ENCODE measurements around the gene LENG8. TPM values are rescaled to one million over a fixed set of nuclear protein-coding genes. Genes with fewer than 3 reads are reported as not detected.

Gene LENG8
- total and polyA plus RNA-seq, 2 of the 8 experiments (the other 6 are each of a cell fraction or from before 2014, with no cell fraction given) = 62.2 to 108 TPM

DNA sequence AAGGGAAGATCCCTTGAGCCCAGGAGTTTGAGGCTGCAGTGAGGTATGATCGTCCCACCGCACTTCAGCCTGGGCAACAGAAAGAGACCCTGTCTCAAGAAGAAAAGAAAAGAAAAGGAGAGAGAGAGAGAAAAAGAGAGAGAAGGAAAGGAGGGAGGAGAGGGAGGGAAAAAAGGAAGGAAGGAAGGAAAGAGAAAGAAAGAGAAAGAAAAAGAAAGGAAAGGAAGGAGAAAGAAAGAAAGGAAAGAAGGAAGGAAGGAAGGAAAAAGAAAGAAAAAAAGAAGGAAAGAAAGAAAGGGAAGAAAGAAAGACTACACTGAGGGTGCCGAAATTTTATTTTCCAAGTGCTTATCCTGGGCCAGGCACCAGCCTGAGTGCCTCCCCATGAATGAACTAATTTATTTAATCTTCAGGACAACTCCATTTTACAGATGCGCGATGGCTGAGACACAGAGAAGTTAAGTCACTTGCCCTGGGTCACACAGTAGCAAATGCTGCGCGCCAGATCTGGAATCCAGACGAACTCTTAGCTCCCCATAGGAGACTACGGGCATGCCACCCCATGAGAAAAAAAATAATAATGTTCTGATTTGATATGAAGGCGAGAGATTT lies 21.4 kb downstream of the LENG8 start:
- Histone ChIP-seq H2BK12ac (ENCODE audit: low read depth, low read length) (0 out of 2 replicates have a peak overlapping the region, but pooled peaks have one; percentile 30), H2BK120ac (replicated peaks; ENCODE audit: low read depth, low read length) (no peak overlapping the region), H3K9ac (replicated peaks in 1 of 4; ENCODE audit: extremely low read depth in 1 of 4, low read depth in 3 of 4, low read length in 3 of 4) (no peak overlapping the region), H3K27ac (ENCODE audit: low read depth, low read length) (no peak overlapping the region), H3K4me3 (ENCODE audit: extremely low read depth in 1 of 4, insufficient read depth in 2 of 4, low read depth in 3 of 4, low read length in 4 of 4) (peak overlapping the region; percentile 21 to 59 (median 34); a peak in 5 of 8 replicates), H3K79me1 (ENCODE audit: low read depth, low read length) (no peaks in the 10 kb centered on the region), H3K4me1 (replicated peaks in 1 of 4; ENCODE audit: control insufficient read depth in 3 of 4, insufficient read depth in 4 of 4, low read length in 3 of 4) (peaks cover 3 to 10% (median 3%) of the 10 kb centered on the region in 4 experiments; a peak in 6 of 7 replicates), H2AFZ (ENCODE audit: low read length) (no peak overlapping the region), H3K18ac (ENCODE audit: extremely low read depth, low read length) (no peak overlapping the region), H3K23ac (ENCODE audit: insufficient read length) (no peak overlapping the region), H4K8ac (ENCODE audit: extremely low read depth, insufficient read depth, low read length) (no peak overlapping the region), H3K4me2 (ENCODE audit: insufficient read depth in 1 of 2, low read depth in 2 of 2, low read length in 2 of 2) (peak overlapping the region; percentile 69 to 76), H3K56ac (replicated peaks; ENCODE audit: insufficient read length, low read depth, low read length) (no peak overlapping the region), H4K20me1 (replicated peaks in 1 of 2; ENCODE audit: control insufficient read depth in 1 of 2, insufficient read depth in 2 of 2, low read length in 2 of 2) (no peaks in the 10 kb centered on the region), H2BK15ac (ENCODE audit: low read length) (no peak overlapping the region), H4K91ac (replicated peaks; ENCODE audit: insufficient read length, low read length) (no peak overlapping the region), H3K14ac (ENCODE audit: insufficient read length) (no peak overlapping the region), H2BK5ac (ENCODE audit: low read depth, low read length) (no peak overlapping the region), H4K5ac (ENCODE audit: insufficient read length, low read depth, low read length) (no peak overlapping the region), H3K79me2 (ENCODE audit: control insufficient read depth in 1 of 2, insufficient read depth in 2 of 2, low read length in 2 of 2) (no peaks in the 10 kb centered on the region), H2BK20ac (ENCODE audit: low read length) (no peak overlapping the region), H3K27me3 (replicated peaks in 1 of 4; ENCODE audit: control insufficient read depth in 3 of 4, extremely low read depth in 1 of 4, insufficient read depth in 3 of 4, low read length in 3 of 4) (peaks cover 3 to 33% (median 23%) of the 10 kb centered on the region in 4 experiments), H3K4ac (replicated peaks; ENCODE audit: insufficient read length, low read depth, low read length) (no peak overlapping the region), H3K36me3 (ENCODE audit: control insufficient read depth in 2 of 4, insufficient read depth in 4 of 4, low read length in 3 of 4) (no peaks in the 10 kb centered on the region), H3K23me2 (ENCODE audit: low read depth, low read length) (peaks cover 7% of the 10 kb centered on the region; the same call in 1 of the 2 replicates), H2AK5ac (ENCODE audit: low read depth, low read length) (no peak overlapping the region), H3K9me3 (ENCODE audit: insufficient read depth in 2 of 2, low read depth in 1 of 2, low read length in 1 of 2) (no peaks in the 10 kb centered on the region)
- POLR2A ChIA-PET (ENCODE audit: partially characterized antibody) = interaction anchor here (1.0 to 1.2 kb wide), 3 partner anchors 12 to 34 kb away, joined by 3 to 4 read pairs (median 3); no protein-coding TSS in a partner anchor
- 82% methylated on average over 8 of the region's 10 CpGs; no CpG with 5 or more reads in 1 of the 2 experiments for WGBS, 2 experiments (ENCODE audit: extremely low coverage in 1 of 2, insufficient coverage in 1 of 2, insufficient read length in 1 of 2, insufficient replicate concordance in 2 of 2, low coverage in 1 of 2, low lambda C conversion rate in 2 of 2, missing lambda C conversion rate in 1 of 2)
- DNase-seq (ENCODE audit: low read depth in 1 of 2, low spot score in 2 of 2) (no peak), FAIRE-seq (no peak)
- TF ChIP-seq JUN (IDR thresholded peaks at IDR 0.05; ENCODE audit: low read depth, low read length) = no peak
- no peak for TF ChIP-seq JUND (IDR thresholded peaks at IDR 0.05; ENCODE audit: low read length)
- no peak for TF ChIP-seq RXRA (IDR thresholded peaks at IDR 0.05; ENCODE audit: insufficient read depth, low read depth, low read length)
- no peak for TF ChIP-seq BRCA1 (IDR thresholded peaks at IDR 0.05; ENCODE audit: low read depth, low read length)
- TF ChIP-seq CHD1 (IDR thresholded peaks at IDR 0.05; ENCODE audit: low read depth, low read length) = no peak
- no peak for TF ChIP-seq POU5F1 (IDR thresholded peaks at IDR 0.05; ENCODE audit: low read depth, low read length)
- TF ChIP-seq, protein P1, sequence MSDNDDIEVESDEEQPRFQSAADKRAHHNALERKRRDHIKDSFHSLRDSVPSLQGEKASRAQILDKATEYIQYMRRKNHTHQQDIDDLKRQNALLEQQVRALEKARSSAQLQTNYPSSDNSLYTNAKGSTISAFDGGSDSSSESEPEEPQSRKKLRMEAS (IDR thresholded peaks at IDR 0.05) = no peak
- TF ChIP-seq BACH1 (IDR thresholded peaks at IDR 0.05; ENCODE audit: low read length) = no peak
- no peak for TF ChIP-seq CTBP2 (IDR thresholded peaks at IDR 0.05; ENCODE audit: borderline replicate concordance, insufficient read depth, insufficient read length, low read length)
- TF ChIP-seq MAFK (IDR thresholded peaks at IDR 0.05; ENCODE audit: low read depth, low read length) = no peak
- no peak for TF ChIP-seq TAF1 (IDR thresholded peaks at IDR 0.05; ENCODE audit: low read depth, low read length)
- TF ChIP-seq CBX5 (IDR thresholded peaks at IDR 0.05; ENCODE audit: low read depth, low read length) = no peak
- CTCF ChIA-PET (ENCODE audit: partially characterized antibody) = interaction anchor here (0.6 to 1.2 kb wide), 3 partner anchors 8 to 1071 kb away, joined by 3 to 4 read pairs (median 4); no protein-coding TSS in a partner anchor

Data from H1 (cell line).